ENCODE results near the gene GAA. TPM values are rescaled to one million over a fixed set of nuclear protein-coding genes. Genes with fewer than 3 reads are reported as not detected.

Gene GAA
- total and polyA plus RNA-seq, 4 donors, result 21.3 to 58.7 (median 37.0) TPM

GRCh38 chr17:80142929-80143328, 41.5 kb downstream of the GAA start:
- no peak overlapping the region for H3K27ac ChIP-seq (ENCODE audit: low read depth in 1 of 2, low read length in 2 of 2)
- H3K9me3 ChIP-seq (ENCODE audit: control insufficient read depth in 4 of 4, low read length in 3 of 4), result no peaks in the 10 kb centered on the region
- no peaks in the 10 kb centered on the region for H3K27me3 ChIP-seq (ENCODE audit: control insufficient read depth in 4 of 4, insufficient read depth in 4 of 4, low read length in 3 of 4)
- TF ChIP-seq HNF4A (conservative IDR thresholded peaks at IDR 0.05) (no peak), EGR1 (IDR thresholded peaks at IDR 0.05; ENCODE audit: low read depth in 2 of 2) (no peak), GABPA (IDR thresholded peaks at IDR 0.05 in 1 of 2, conservative IDR thresholded peaks at IDR 0.05 in 1 of 2) (no peak)
- peaks cover 16 to 58% (median 41%) of the 10 kb centered on the region in 4 donors for H3K36me3 ChIP-seq (ENCODE audit: control insufficient read depth in 4 of 4, insufficient read depth in 3 of 4, low read depth in 1 of 4, low read length in 3 of 4)
- no peak overlapping the region for H3K9ac ChIP-seq (ENCODE audit: low read depth in 1 of 2, low read length in 2 of 2)
- WGBS, result 96% methylated on average over 6 of the region's 6 CpGs
- DNase-seq (ENCODE audit: low spot score), result no peak
- H3K4me1 ChIP-seq (ENCODE audit: control insufficient read depth in 4 of 4, insufficient read depth in 4 of 4, low read length in 3 of 4), result peaks cover 5 to 17% (median 16%) of the 10 kb centered on the region in 4 donors
- H3K4me3 ChIP-seq (ENCODE audit: low read depth in 1 of 3, low read length in 3 of 3), result no peak overlapping the region

- Histone ChIP-seq H3K4me3 (ENCODE audit: low read depth in 1 of 3, low read length in 3 of 3) (peak overlapping the region; percentile 67 to 96 (median 94)), H3K9ac (ENCODE audit: low read depth in 1 of 2, low read length in 2 of 2) (peak overlapping the region in 1 of 2 donors; percentile 82), H3K36me3 (ENCODE audit: control insufficient read depth in 4 of 4, insufficient read depth in 3 of 4, low read depth in 1 of 4, low read length in 3 of 4) (peaks cover 2 to 35% (median 19%) of the 10 kb centered on the region in 4 donors), H3K27ac (ENCODE audit: low read depth in 1 of 2, low read length in 2 of 2) (no peak overlapping the region), H3K9me3 (ENCODE audit: control insufficient read depth in 4 of 4, low read length in 3 of 4) (no peaks in the 10 kb centered on the region), H3K4me1 (ENCODE audit: control insufficient read depth in 4 of 4, insufficient read depth in 4 of 4, low read length in 3 of 4) (peaks cover 8 to 23% (median 20%) of the 10 kb centered on the region in 4 donors), H3K27me3 (ENCODE audit: control insufficient read depth in 4 of 4, insufficient read depth in 4 of 4, low read length in 3 of 4) (no peaks in the 10 kb centered on the region)
- 61% methylated on average over 10 of the region's 10 CpGs for WGBS
- no peak for DNase-seq (ENCODE audit: low spot score)
- TF ChIP-seq ATF3 (IDR thresholded peaks at IDR 0.05) (no peak), SP1 (IDR thresholded peaks at IDR 0.05) (no peak), JUND (IDR thresholded peaks at IDR 0.05) (no peak), YY1 (IDR thresholded peaks at IDR 0.05) (no peak), RAD21 (IDR thresholded peaks at IDR 0.05) (no peak), FOXA1 (IDR thresholded peaks at IDR 0.05) (no peak), MAX (IDR thresholded peaks at IDR 0.05) (no peak), REST (IDR thresholded peaks at IDR 0.05) (no peak)
These were observed 44.0 kb downstream of the GAA start for GRCh38 chr17:80145076-80146075.
